Measurements from ENCODE around the gene MBTD1. TPM values are rescaled to one million over a fixed set of nuclear protein-coding genes. Genes with fewer than 3 reads are reported as not detected.

MBTD1 gene
- total RNA-seq, 2 donors from 2014 or later = 19.6 to 25.1 TPM

GRCh38 chr17:51240275-51240674, 19.6 kb downstream of the MBTD1 start:
- H3K27ac ChIP-seq = no peak overlapping the region
- H3K36me3 ChIP-seq = no peaks in the 10 kb centered on the region
- TF ChIP-seq POLR2A (IDR thresholded peaks at IDR 0.05) (no peak), CTCF (IDR thresholded peaks at IDR 0.05) (no peak), POLR2AphosphoS5 (IDR thresholded peaks at IDR 0.05) (no peak)
- no peaks in the 10 kb centered on the region for H3K9me3 ChIP-seq
- H3K4me1 ChIP-seq (replicated peaks) = no peaks in the 10 kb centered on the region
- intact Hi-C loops (cut with DNase I) = no loop called here
- 99% methylated on average over 2 of the region's 2 CpGs for WGBS
- H3K27me3 ChIP-seq (replicated peaks; ENCODE audit: insufficient read depth) = no peaks in the 10 kb centered on the region
- DNase-seq (ENCODE audit: low spot score) = no peak
- H3K4me3 ChIP-seq = no peak overlapping the region

- DNase-seq (ENCODE audit: low spot score) = no peak
- 81% methylated on average over 6 of the region's 6 CpGs for WGBS
- intact Hi-C loops (cut with DNase I) = no loop called here
- Histone ChIP-seq H3K9me3 (no peaks in the 10 kb centered on the region), H3K27me3 (replicated peaks; ENCODE audit: insufficient read depth) (no peaks in the 10 kb centered on the region), H3K36me3 (no peaks in the 10 kb centered on the region), H3K4me3 (no peak overlapping the region), H3K27ac (no peak overlapping the region), H3K4me1 (replicated peaks) (no peaks in the 10 kb centered on the region)
- TF ChIP-seq CTCF (IDR thresholded peaks at IDR 0.05) (no peak), POLR2A (IDR thresholded peaks at IDR 0.05) (no peak), POLR2AphosphoS5 (IDR thresholded peaks at IDR 0.05) (no peak)
These were observed 21.5 kb downstream of the MBTD1 start for GRCh38 chr17:51238255-51238887.

- no peaks in the 10 kb centered on the region for H3K9me3 ChIP-seq
- H3K27me3 ChIP-seq (replicated peaks; ENCODE audit: insufficient read depth) = no peaks in the 10 kb centered on the region
- no peaks in the 10 kb centered on the region for H3K36me3 ChIP-seq
- H3K4me1 ChIP-seq (replicated peaks) = no peaks in the 10 kb centered on the region
- intact Hi-C loops (cut with DNase I) = no loop called here
- TF ChIP-seq POLR2A (IDR thresholded peaks at IDR 0.05) (no peak), CTCF (IDR thresholded peaks at IDR 0.05) (no peak), POLR2AphosphoS5 (IDR thresholded peaks at IDR 0.05) (no peak)
- no peak overlapping the region for H3K4me3 ChIP-seq
- WGBS = 91% methylated on average over 6 of the region's 6 CpGs
- no peak overlapping the region for H3K27ac ChIP-seq
- DNase-seq (ENCODE audit: low spot score) = no peak
These were observed 25.7 kb downstream of the MBTD1 start for GRCh38 chr17:51234162-51234561.

GRCh38 chr17:51231999-51232398, 27.9 kb downstream of the MBTD1 start:
- H3K36me3 ChIP-seq = no peaks in the 10 kb centered on the region
- TF ChIP-seq CTCF (IDR thresholded peaks at IDR 0.05) (no peak), POLR2AphosphoS5 (IDR thresholded peaks at IDR 0.05) (no peak), POLR2A (IDR thresholded peaks at IDR 0.05) (no peak)
- no peaks in the 10 kb centered on the region for H3K9me3 ChIP-seq
- intact Hi-C loops (cut with DNase I) = no loop called here
- no peaks in the 10 kb centered on the region for H3K4me1 ChIP-seq (replicated peaks)
- H3K27me3 ChIP-seq (replicated peaks; ENCODE audit: insufficient read depth) = no peaks in the 10 kb centered on the region
- H3K4me3 ChIP-seq = no peak overlapping the region
- no peak overlapping the region for H3K27ac ChIP-seq
- no peak for DNase-seq (ENCODE audit: low spot score)
- 82% methylated on average over 4 of the region's 4 CpGs for WGBS

GRCh38 chr17:51230306-51230705, 29.5 kb downstream of the MBTD1 start:
- H3K4me3 ChIP-seq = no peak overlapping the region
- H3K36me3 ChIP-seq = no peaks in the 10 kb centered on the region
- no peak for TF ChIP-seq CTCF (IDR thresholded peaks at IDR 0.05)
- no peak for TF ChIP-seq POLR2AphosphoS5 (IDR thresholded peaks at IDR 0.05)
- TF ChIP-seq POLR2A (IDR thresholded peaks at IDR 0.05) = no peak
- DNase-seq (ENCODE audit: low spot score) = no peak
- H3K4me1 ChIP-seq (replicated peaks) = no peaks in the 10 kb centered on the region
- intact Hi-C loops (cut with DNase I) = no loop called here
- H3K27ac ChIP-seq = no peak overlapping the region
- no peaks in the 10 kb centered on the region for H3K9me3 ChIP-seq
- WGBS = 91% methylated on average over 4 of the region's 4 CpGs
- no peaks in the 10 kb centered on the region for H3K27me3 ChIP-seq (replicated peaks; ENCODE audit: insufficient read depth)
